ENCODE data around the gene ZNF385B. TPM values are rescaled to one million over a fixed set of nuclear protein-coding genes. Genes with fewer than 3 reads are reported as not detected.

Gene ZNF385B
- total RNA-seq, 4 donors from 2014 or later, result 0.74 to 4.6 (median 0.82) TPM; not detected in 1

DNA sequence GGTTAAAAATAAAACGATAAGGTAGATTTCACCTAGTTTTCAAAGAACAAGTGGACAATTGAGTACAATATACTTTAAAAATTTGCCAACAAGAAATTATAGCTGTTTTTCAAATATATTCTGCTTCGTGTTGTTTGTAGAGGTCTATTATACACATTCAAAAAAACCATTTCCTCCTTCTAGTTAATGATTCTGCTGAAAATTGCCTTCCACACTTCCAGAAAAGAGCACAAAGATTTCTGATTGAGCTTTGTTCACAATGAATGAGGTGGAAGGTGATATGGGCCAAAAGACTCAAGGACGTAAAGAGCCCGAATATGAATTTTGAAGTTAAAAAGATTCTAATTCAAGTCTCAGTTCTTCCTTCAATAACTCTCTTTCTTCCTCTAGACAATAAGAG is 319.8 kb downstream of the ZNF385B start:
- TF ChIP-seq, protein P1, sequence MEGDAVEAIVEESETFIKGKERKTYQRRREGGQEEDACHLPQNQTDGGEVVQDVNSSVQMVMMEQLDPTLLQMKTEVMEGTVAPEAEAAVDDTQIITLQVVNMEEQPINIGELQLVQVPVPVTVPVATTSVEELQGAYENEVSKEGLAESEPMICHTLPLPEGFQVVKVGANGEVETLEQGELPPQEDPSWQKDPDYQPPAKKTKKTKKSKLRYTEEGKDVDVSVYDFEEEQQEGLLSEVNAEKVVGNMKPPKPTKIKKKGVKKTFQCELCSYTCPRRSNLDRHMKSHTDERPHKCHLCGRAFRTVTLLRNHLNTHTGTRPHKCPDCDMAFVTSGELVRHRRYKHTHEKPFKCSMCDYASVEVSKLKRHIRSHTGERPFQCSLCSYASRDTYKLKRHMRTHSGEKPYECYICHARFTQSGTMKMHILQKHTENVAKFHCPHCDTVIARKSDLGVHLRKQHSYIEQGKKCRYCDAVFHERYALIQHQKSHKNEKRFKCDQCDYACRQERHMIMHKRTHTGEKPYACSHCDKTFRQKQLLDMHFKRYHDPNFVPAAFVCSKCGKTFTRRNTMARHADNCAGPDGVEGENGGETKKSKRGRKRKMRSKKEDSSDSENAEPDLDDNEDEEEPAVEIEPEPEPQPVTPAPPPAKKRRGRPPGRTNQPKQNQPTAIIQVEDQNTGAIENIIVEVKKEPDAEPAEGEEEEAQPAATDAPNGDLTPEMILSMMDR (IDR thresholded peaks at IDR 0.05), result no peak
- ATAC-seq (ENCODE audit: low FRiP score) (no peak), DNase-seq (ENCODE audit: low spot score) (no peak)

DNA sequence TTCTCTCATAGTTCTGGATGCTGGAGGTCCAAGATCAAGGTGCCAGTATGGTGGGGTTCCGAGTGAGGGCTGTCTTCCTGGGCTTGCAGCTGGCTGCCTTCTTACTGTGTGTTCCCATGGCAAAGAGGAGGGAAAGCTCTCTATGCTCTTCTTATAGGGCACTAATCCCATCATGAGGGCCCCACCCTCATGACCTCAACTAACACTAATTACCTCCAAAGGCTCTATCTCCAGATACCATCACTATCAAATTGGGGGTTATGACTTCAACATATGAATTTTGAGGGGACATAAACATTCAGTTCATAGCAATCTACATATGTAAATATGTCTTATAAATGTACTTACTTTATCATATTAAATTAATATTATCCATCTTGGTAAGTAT is 322.3 kb downstream of the ZNF385B start:
- DNase-seq (ENCODE audit: low spot score) (no peak), ATAC-seq (ENCODE audit: low FRiP score) (no peak)
- TF ChIP-seq, protein P1 (IDR thresholded peaks at IDR 0.05), result no peak

DNA sequence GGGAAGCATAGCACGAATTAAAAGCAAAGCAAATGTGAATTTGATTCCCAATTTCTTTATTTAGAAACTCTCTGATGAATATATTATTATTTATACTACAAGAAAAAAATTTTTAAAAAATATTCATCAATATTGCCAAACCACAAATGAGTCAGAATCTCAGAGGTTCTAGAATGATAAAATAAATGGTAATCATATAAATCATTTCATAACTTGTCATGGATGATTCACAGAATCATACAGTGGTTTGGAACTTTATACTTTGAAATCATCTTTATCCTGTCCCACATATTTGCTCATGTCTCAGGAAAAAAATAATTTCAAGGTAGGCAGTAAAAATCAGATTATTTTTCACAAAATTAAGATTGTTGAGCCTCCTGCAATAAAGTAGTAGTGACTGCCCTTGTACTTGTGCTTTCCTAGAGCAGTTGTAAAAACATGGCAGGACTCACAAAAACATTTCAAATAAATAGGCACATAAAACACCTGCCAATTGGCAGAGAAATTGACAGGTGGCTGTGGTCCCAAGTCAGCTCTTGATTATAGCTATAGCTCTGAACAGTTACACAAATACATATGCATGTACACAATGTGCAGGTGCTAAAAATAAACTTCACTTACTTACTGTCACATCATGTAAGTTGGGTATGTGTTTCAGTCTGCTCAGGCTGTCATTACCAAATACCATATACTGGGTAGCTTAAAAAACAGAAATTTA is 322.8 kb downstream of the ZNF385B start:
- DNase-seq (ENCODE audit: low spot score), result no peak
- no peak for ATAC-seq (ENCODE audit: low FRiP score)
- TF ChIP-seq, protein P1 (IDR thresholded peaks at IDR 0.05), result no peak

DNA sequence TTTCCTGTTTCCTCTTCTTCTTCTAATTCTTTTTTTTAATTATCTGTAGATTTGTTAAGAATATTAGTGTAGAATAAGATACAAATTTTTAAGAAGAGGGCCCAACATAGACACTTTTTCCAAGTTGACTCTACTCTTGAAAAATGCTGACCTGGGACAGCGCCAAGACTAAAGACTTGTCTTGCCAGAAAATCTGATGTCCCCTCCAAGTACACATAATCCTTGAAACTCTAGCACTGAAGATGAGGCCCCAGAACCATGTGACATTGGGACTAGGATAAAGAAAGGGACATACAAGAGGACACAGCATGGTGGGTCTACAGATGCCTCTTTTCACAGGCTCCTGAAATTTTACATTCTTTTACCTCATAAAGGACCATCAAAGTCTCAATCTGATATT is 325.2 kb downstream of the ZNF385B start:
- TF ChIP-seq, protein P1 (IDR thresholded peaks at IDR 0.05), result no peak
- ATAC-seq (ENCODE audit: low FRiP score), result no peak
- DNase-seq (ENCODE audit: low spot score), result no peak

DNA sequence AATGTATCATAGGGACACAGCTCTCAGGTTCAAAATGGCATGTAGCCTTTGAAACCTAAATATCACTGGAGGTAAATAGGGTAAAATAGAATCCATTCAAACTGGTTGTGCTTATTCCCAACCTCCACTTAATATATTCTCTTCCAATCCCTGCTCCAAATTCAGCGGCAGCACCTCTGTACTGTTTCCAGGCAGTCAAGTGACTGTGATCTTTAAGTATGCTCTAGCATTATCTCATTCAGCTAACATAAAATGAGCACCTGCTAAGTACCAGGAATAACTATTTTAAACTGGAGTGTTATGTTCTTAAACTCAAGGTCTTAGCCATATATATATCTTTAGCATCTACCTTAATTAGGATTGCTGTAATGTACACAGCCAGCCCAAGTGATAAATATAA is 327.5 kb downstream of the ZNF385B start:
- ATAC-seq (ENCODE audit: low FRiP score) (no peak), DNase-seq (ENCODE audit: low spot score) (no peak)
- TF ChIP-seq, protein P1 (IDR thresholded peaks at IDR 0.05), result no peak

DNA sequence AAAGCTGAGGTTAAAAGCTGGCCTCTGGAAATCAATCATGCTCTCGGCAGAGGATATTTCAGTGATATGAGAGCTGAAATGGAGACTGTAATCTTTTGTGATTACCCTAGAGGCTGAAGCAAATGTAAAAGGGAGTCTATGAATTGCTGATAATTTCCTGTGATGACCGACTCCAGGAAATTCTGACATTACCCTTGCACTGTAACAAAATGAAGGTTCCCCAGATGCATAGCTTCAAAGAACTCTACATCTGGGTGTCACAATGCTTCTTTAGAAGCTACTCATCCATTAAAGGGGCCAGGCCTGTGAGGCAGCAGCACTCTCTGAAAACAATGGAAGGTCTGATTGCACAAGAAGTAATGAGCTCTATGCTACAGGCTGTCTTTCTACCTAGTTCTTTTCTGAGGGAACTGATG is 328.5 kb downstream of the ZNF385B start:
- TF ChIP-seq, protein P1 (IDR thresholded peaks at IDR 0.05), result no peak
- ATAC-seq (ENCODE audit: low FRiP score) (no peak), DNase-seq (ENCODE audit: low spot score) (no peak)

DNA sequence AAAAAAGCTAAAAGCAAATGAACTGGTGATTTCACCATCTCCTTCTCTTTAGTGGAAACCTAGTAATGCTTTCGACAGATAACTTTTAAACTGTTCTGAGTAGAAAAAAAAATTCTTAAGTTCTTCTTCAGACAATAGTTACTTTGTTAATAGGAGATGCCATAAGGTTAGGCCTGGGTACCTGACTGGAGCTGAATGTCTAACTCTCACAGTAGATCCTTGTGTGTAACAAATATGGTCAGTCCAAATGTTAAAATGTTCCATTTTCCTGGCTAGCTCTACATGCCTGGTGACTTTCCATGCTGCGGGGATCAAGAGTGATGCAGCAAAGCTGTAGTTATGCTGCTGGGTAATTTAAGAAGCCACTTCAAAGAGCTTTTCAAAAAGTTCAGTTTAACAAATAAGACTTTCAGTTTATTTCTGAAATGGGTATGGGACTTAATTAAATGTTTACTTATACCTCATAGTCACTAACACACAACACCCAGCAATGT is 332.8 kb downstream of the ZNF385B start:
- DNase-seq (ENCODE audit: low spot score) (no peak), ATAC-seq (ENCODE audit: low FRiP score) (no peak)
- TF ChIP-seq, protein P1 (IDR thresholded peaks at IDR 0.05), result no peak

Data from omental fat pad (tissue), 4 donors.